HUES48 (cell line): ENCODE results near the gene CNIH3.

Experiments
- H3K27ac ChIP-seq: one replicate; pipeline ENCODE4 v1.7.0; 2013; ENCODE audit warnings: low read depth, low read length, inconsistent platforms
- H3K27me3 ChIP-seq: 2 replicates; pipeline ENCODE4 v1.6.1; 2013; ENCODE audit warnings: mild to moderate bottlenecking, low read length; ENCODE audit not compliant: control insufficient read depth, insufficient read depth
- H3K36me3 ChIP-seq: 2 replicates; pipeline ENCODE4 v1.6.1; 2013; ENCODE audit warnings: low read length; ENCODE audit not compliant: control insufficient read depth, insufficient read depth
- H3K4me1 ChIP-seq: 2 replicates; pipeline ENCODE4 v1.6.1; 2013; ENCODE audit warnings: mild to moderate bottlenecking, low read length; ENCODE audit not compliant: control insufficient read depth, insufficient read depth
- H3K4me3 ChIP-seq: 2 replicates; pipeline ENCODE4 v1.5.1; 2013; ENCODE audit warnings: mild to moderate bottlenecking, low read depth, low read length
- H3K9ac ChIP-seq: 2 replicates; pipeline ENCODE4 v1.6.1; 2013; ENCODE audit warnings: mild to moderate bottlenecking, low read depth, low read length, moderate library complexity
- H3K9me3 ChIP-seq: 2 replicates; pipeline ENCODE4 v1.6.1; 2013; ENCODE audit warnings: low read length; ENCODE audit not compliant: control insufficient read depth, insufficient read depth

CNIH3 gene

DNA sequence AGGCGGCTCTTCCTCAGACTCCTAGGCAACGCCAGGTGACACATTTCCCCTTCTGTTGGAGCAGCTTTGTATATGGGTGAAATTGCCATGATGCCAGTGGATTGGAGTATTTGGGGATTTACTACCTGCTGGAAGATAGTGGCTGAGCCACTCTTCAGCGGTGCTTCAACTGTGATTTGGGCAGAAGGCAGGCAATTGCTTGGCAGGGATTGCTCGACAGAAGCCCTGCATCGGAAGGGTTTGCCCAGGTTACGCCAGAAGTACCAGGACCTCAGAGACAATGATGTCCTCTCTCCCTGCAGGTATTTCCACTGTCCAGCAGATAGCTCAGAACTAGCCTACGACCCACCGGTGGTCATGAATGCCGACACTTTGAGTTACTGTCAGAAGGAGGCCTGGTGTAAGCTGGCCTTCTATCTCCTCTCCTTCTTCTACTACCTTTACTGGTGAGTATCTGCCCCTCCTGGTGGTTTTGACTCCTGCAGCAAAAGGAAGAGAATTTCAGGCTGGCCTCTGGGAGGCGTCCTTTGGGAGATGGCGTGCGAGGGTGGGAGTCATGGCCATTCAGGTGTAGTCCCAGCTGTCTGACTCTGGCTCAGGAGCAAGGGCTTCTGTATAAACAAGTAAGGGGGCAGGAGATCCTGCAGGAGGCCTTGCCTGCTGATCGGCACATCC is 118.3 kb downstream of the CNIH3 start:
- no peak overlapping the region for H3K4me3 ChIP-seq
- no peaks in the 10 kb centered on the region for H3K9me3 ChIP-seq
- peaks cover 13% of the 10 kb centered on the region for H3K27me3 ChIP-seq
- H3K9ac ChIP-seq, result no peak overlapping the region
- H3K36me3 ChIP-seq, result no peaks in the 10 kb centered on the region
- peaks cover 34% of the 10 kb centered on the region for H3K4me1 ChIP-seq
- H3K27ac ChIP-seq, result no peak overlapping the region

DNA sequence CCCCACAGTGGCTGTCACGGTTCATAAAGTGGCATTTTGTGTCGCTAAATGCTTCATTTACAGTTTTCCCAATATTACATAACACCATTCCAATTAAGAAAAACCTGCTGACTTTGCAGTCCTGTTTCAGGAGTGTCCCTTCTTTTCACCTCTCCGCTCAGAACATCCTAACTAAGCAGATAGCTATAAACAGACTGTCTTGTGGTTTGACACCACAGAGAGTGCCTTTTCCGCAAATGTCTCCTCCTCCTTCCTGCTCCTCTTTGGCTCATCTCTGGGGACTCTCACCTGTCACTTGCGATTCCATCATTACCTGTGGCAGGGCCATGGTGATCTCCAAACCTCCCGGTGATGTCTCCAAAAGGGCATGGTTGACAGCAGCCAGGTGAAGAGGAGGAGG is 119.0 kb downstream of the CNIH3 start:
- peaks cover 40% of the 10 kb centered on the region for H3K4me1 ChIP-seq

DNA sequence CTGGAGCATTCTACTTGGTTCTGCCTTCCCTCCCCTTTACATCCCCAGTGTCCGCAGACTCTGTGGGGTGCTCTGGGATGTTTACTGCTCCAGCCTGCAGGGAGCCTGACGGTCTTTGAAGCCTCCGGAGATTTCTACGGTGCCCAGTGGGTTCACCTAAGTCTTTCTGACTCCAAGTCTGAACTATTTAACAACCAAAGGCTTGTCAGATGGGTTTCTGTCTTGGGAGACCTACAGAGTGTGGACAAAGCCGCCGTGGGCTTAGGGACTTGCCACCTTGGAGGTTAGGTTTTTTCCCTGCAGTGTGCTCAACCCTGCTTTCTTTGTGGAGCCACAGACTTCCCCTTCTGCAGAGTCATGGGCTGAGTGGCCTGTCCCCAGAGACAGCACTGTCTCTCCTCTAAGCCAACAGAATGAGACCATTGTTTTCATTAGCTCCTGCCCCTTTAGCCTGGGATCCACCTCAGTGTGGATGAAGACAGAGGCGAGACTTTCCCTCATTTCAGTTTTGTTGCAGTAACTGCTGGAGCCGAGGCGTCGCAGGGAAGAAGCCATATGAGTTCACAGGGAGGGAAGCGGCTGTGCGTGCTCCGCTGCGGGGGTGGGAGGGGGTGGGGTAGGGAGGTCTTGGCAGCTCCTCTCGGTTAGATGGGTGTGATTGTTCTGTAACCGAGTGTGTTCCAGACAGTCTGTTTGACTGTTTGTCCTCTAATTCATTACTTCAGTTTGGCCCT is 120.7 kb downstream of the CNIH3 start:
- Histone ChIP-seq H3K9ac (no peak overlapping the region; the same call in 1 of the 2 replicates), H3K4me3 (no peak overlapping the region), H3K27ac (peak overlapping the region; percentile 46), H3K4me1 (peaks cover 40% of the 10 kb centered on the region), H3K27me3 (peaks cover 13% of the 10 kb centered on the region), H3K9me3 (no peaks in the 10 kb centered on the region), H3K36me3 (no peaks in the 10 kb centered on the region)

More for the DNA sequence above, 119.0 kb downstream of the CNIH3 start:
- no peaks in the 10 kb centered on the region for H3K9me3 ChIP-seq
- H3K36me3 ChIP-seq, result no peaks in the 10 kb centered on the region
- H3K9ac ChIP-seq, result no peak overlapping the region
- H3K27ac ChIP-seq, result no peak overlapping the region
- H3K27me3 ChIP-seq, result peaks cover 13% of the 10 kb centered on the region
- H3K4me3 ChIP-seq, result no peak overlapping the region

DNA sequence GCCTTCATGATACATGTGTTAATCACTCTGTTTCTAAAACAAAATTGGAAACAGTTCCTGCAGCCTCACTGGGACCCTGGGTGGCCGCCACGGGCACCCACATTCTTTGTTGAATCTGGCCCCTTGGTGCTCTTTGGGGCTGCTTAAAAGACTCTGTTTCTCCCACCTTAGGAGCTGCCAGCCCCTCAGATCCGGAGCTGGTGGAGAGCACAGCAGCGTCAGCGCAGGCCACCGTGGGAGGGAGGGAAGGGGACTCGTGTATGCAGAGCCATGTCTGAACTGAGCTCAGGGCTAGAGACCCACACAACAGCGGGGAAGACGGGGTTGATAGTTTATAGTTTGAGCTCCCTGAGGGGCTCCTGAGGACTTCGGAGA is 121.2 kb downstream of the CNIH3 start:
- no peak overlapping the region for H3K4me3 ChIP-seq
- no peak overlapping the region for H3K27ac ChIP-seq
- no peaks in the 10 kb centered on the region for H3K9me3 ChIP-seq
- no peak overlapping the region for H3K9ac ChIP-seq
- H3K27me3 ChIP-seq, result peaks cover 13% of the 10 kb centered on the region
- H3K4me1 ChIP-seq, result peaks cover 40% of the 10 kb centered on the region
- no peaks in the 10 kb centered on the region for H3K36me3 ChIP-seq

DNA sequence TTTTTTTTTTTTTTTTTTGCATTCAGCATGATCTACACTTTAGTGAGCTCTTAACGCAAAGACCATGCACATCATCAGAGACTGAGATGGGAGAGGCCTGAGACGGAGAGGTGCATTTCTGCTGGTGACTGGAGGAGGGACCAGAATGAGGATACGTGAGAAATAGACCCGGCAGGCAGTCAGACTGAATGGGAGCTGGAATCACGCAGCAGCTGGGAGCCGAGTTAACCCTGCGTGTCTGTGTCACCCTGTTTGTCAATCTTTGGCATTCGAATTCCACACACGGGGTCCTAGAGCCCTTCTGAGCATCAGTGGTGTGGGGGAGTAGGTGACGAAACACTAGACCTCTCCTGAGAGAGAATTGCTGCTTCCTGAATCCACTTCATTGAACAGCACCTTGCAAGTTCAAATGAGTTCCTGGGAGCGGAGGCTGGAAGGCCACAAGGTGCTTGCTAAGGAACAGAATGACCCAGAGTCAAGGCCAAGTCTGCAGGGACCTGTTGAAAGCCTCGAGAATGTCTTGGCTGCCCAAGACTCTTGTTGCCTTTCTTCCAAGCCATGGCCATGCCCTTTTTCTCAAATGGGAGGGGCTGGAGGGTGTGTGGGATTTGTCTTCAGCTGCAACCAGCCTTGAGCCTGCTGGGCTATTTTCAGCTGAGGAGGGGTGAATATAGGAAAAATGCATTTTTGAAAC is 123.3 kb downstream of the CNIH3 start:
- no peaks in the 10 kb centered on the region for H3K36me3 ChIP-seq
- no peak overlapping the region for H3K9ac ChIP-seq
- peaks cover 13% of the 10 kb centered on the region for H3K27me3 ChIP-seq
- H3K4me1 ChIP-seq, result peaks cover 28% of the 10 kb centered on the region
- H3K9me3 ChIP-seq, result no peaks in the 10 kb centered on the region
- no peak overlapping the region for H3K27ac ChIP-seq
- no peak overlapping the region for H3K4me3 ChIP-seq

DNA sequence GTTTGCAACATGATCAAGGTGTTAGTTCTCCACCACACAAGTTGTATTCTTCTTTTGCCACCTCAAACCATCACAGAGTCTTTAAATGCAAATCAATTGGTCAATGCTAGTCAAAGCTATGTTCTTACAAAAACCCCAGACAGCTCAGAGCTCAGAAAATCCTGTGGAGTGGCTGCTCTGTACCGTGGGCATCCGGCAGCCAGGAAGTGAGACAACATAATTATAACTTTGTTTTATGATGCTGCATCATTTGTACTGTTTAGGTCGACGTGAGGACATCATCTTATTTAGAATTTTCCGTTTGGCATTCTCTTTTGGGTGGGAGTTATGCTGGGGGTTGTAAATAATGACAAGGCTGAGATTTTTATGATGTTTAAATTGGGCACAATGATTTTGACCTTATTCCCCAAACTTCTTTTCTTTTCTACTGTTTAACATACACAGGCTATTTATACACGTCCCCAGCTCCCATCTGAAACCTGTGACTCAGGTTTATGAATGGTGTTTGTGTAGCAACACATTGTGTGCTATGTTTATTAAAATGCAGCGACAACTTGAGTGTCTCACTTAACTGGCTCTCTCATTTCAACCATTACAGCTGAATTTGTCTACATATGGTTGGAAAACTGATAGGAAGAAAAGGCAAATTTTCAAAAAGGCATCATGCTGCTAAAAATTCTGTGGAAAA is 124.0 kb downstream of the CNIH3 start:
- no peaks in the 10 kb centered on the region for H3K36me3 ChIP-seq
- peaks cover 28% of the 10 kb centered on the region for H3K4me1 ChIP-seq
- no peak overlapping the region for H3K9ac ChIP-seq
- H3K9me3 ChIP-seq, result no peaks in the 10 kb centered on the region
- no peak overlapping the region for H3K27ac ChIP-seq
- peaks cover 13% of the 10 kb centered on the region for H3K27me3 ChIP-seq
- H3K4me3 ChIP-seq, result no peak overlapping the region

DNA sequence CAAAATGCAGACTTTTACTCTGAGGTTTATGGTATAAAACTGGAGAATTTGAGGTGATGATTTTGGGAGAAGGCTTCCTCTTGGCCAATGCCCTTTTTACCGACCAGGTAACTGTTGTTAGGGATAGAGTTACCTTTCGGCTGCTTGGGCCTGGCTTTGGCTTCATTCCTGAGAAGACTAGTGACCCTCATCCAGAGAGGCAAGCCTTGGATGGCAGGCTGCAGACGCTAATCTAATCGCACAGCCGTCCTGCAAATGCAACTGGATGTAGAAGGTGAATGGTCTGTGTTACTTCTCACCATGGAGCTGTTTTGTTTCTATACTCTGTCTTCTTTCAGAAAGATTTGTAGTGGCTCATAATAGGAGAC is 124.6 kb downstream of the CNIH3 start:
- H3K9ac ChIP-seq, result no peak overlapping the region
- H3K27me3 ChIP-seq, result peaks cover 13% of the 10 kb centered on the region
- H3K27ac ChIP-seq, result no peak overlapping the region
- H3K4me1 ChIP-seq, result peaks cover 28% of the 10 kb centered on the region
- H3K36me3 ChIP-seq, result no peaks in the 10 kb centered on the region
- no peak overlapping the region for H3K4me3 ChIP-seq
- no peaks in the 10 kb centered on the region for H3K9me3 ChIP-seq

DNA sequence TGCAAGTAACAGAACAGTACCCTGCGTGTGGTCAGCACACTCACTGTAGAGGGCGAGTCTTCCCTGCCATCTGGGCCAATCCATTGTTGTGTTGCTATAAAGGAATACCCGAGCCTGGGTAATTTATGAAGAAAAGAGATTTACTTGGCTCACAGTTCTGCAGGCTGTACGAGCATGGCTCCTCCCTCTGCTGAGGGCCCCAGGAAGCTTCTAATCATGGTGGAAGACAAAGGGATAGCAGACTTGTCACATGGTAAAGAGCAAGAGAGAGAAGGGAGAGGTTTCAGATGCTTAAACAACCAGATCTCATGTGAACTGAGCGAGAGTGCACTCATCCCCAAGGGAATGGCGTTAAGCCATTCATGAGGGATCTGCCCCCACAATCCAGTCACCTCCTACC is 126.2 kb downstream of the CNIH3 start:
- Histone ChIP-seq H3K36me3 (no peaks in the 10 kb centered on the region), H3K4me3 (no peak overlapping the region), H3K9ac (no peak overlapping the region), H3K27ac (no peak overlapping the region), H3K27me3 (peaks cover 5% of the 10 kb centered on the region; the same call in 1 of the 2 replicates), H3K4me1 (peaks cover 20% of the 10 kb centered on the region), H3K9me3 (no peaks in the 10 kb centered on the region)

DNA sequence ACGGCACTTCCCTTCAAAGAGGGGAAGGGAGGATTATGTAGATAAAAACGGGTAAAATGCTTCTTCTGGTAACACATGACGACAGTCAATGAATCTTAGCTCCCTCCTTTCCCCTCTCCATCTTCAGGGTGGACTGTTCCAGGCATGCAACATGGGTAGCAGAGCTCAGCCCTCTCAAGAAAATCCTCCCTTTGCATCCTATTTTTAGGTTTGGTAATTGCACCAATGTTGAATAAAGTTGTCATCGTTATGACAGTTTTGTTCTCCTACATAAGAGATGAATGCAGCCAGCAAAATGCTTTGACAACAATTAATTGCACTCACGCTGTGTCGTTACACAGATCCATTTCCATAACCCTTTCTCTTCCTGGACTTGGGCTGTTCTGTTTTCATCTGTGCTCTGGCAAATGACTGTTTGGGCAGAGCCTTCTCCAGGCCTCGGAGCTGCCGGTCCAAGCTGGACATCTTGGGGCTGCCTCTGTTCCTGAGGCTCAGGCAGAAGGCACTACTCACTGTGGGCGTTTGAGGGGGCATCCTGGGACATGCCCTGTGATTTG is 127.6 kb downstream of the CNIH3 start:
- H3K36me3 ChIP-seq, result no peaks in the 10 kb centered on the region
- no peaks in the 10 kb centered on the region for H3K9me3 ChIP-seq
- H3K9ac ChIP-seq, result no peak overlapping the region
- peaks cover 8% of the 10 kb centered on the region; the same call in 1 of the 2 replicates for H3K4me1 ChIP-seq
- no peaks in the 10 kb centered on the region for H3K27me3 ChIP-seq
- H3K4me3 ChIP-seq, result no peak overlapping the region
- no peak overlapping the region for H3K27ac ChIP-seq

DNA sequence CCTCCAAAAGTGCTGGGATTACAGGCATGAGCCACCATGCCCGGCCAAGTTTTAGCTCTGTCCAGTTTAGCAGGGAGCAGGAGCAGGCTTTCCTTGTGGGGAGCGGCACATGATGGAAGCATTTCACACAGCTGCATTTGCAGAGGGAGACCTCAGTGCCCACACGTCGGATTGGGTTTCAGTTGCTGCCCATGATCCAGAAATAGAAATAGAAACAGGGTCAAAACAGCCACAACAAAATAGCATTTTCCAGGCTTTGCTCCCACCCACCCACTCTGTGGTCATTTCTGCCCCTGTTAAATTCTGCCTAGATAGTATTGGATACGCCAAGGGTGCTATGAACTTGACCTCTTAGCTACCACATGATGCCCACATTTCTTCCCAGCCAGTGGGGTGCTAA is 128.4 kb downstream of the CNIH3 start:
- no peaks in the 10 kb centered on the region for H3K9me3 ChIP-seq
- H3K4me3 ChIP-seq, result no peak overlapping the region

More for the DNA sequence above, 128.4 kb downstream of the CNIH3 start:
- Histone ChIP-seq H3K27me3 (no peaks in the 10 kb centered on the region), H3K9ac (no peak overlapping the region), H3K27ac (no peak overlapping the region), H3K36me3 (no peaks in the 10 kb centered on the region), H3K4me1 (peaks cover 5% of the 10 kb centered on the region; the same call in 1 of the 2 replicates)
